Measurements from ENCODE around the gene GPX3. TPM values are rescaled to one million over a fixed set of nuclear protein-coding genes. Genes with fewer than 3 reads are reported as not detected.

Gene GPX3
- total and polyA plus RNA-seq, 4 donors = 514 to 1,257 (median 607) TPM

GRCh38 chr5:151072630-151073025 is 52.2 kb downstream of the GPX3 start:
- no peak for ATAC-seq (ENCODE audit: low FRiP score)
- Histone ChIP-seq H3K9me3 (ENCODE audit: control insufficient read depth, low read length) (no peaks in the 10 kb centered on the region), H3K4me1 (ENCODE audit: control insufficient read depth in 1 of 2, insufficient read depth in 2 of 2, low read length in 2 of 2) (no peaks in the 10 kb centered on the region), H3K27me3 (ENCODE audit: control insufficient read depth in 1 of 2, insufficient read depth in 2 of 2, low read length in 1 of 2) (no peaks in the 10 kb centered on the region), H3K27ac (ENCODE audit: low read depth in 1 of 2, low read length in 2 of 2) (peak overlapping the region in 1 of 2 donors; percentile 5), H3K36me3 (ENCODE audit: control insufficient read depth in 1 of 2, insufficient read depth in 2 of 2, low read length in 1 of 2) (no peaks in the 10 kb centered on the region), H3K4me3 (ENCODE audit: low read length in 2 of 2) (no peak overlapping the region)
- intact Hi-C loops (cut with DNase I) = no loop called here
- 69 to 73% methylated on average over 5 of the region's 5 CpGs for WGBS, 2 donors
- DNase-seq = no peak

GRCh38 chr5:151073280-151073679 is 52.9 kb downstream of the GPX3 start:
- Histone ChIP-seq H3K36me3 (ENCODE audit: control insufficient read depth in 1 of 2, insufficient read depth in 2 of 2, low read length in 1 of 2) (no peaks in the 10 kb centered on the region), H3K27ac (ENCODE audit: low read depth in 1 of 2, low read length in 2 of 2) (no peak overlapping the region), H3K4me3 (ENCODE audit: low read length in 2 of 2) (no peak overlapping the region), H3K4me1 (ENCODE audit: control insufficient read depth in 1 of 2, insufficient read depth in 2 of 2, low read length in 2 of 2) (no peaks in the 10 kb centered on the region), H3K27me3 (ENCODE audit: control insufficient read depth in 1 of 2, insufficient read depth in 2 of 2, low read length in 1 of 2) (no peaks in the 10 kb centered on the region), H3K9me3 (ENCODE audit: control insufficient read depth, low read length) (no peaks in the 10 kb centered on the region)
- intact Hi-C loops (cut with DNase I) = no loop called here
- DNase-seq (no peak), ATAC-seq (ENCODE audit: low FRiP score) (no peak)
- WGBS, 2 donors = 97 to 98% methylated on average over 2 of the region's 2 CpGs

- intact Hi-C loops (cut with DNase I) = no loop called here
Measured at GRCh38 chr5:151074557-151074956, 54.2 kb downstream of the GPX3 start.

GRCh38 chr5:151075698-151076331 is 55.4 kb downstream of the GPX3 start:
- DNase-seq = peak in 1 of 2 donors; percentile 53
- WGBS, 2 donors = 81 to 86% methylated on average over 5 of the region's 5 CpGs
- H3K4me3 ChIP-seq (ENCODE audit: low read length in 2 of 2) = no peak overlapping the region
- no peaks in the 10 kb centered on the region for H3K4me1 ChIP-seq (ENCODE audit: control insufficient read depth in 1 of 2, insufficient read depth in 2 of 2, low read length in 2 of 2)
- intact Hi-C loops (cut with DNase I) = no loop called here
- no peak for ATAC-seq (ENCODE audit: low FRiP score)
- no peaks in the 10 kb centered on the region for H3K36me3 ChIP-seq (ENCODE audit: control insufficient read depth in 1 of 2, insufficient read depth in 2 of 2, low read length in 1 of 2)
- no peaks in the 10 kb centered on the region for H3K27me3 ChIP-seq (ENCODE audit: control insufficient read depth in 1 of 2, insufficient read depth in 2 of 2, low read length in 1 of 2)
- no peaks in the 10 kb centered on the region for H3K9me3 ChIP-seq (ENCODE audit: control insufficient read depth, low read length)
- no peak overlapping the region for H3K27ac ChIP-seq (ENCODE audit: low read depth in 1 of 2, low read length in 2 of 2)

More at GRCh38 chr5:151074557-151074956, 54.2 kb downstream of the GPX3 start:
- Histone ChIP-seq H3K9me3 (ENCODE audit: control insufficient read depth, low read length) (no peaks in the 10 kb centered on the region), H3K4me3 (ENCODE audit: low read length in 2 of 2) (no peak overlapping the region), H3K4me1 (ENCODE audit: control insufficient read depth in 1 of 2, insufficient read depth in 2 of 2, low read length in 2 of 2) (no peaks in the 10 kb centered on the region), H3K27me3 (ENCODE audit: control insufficient read depth in 1 of 2, insufficient read depth in 2 of 2, low read length in 1 of 2) (no peaks in the 10 kb centered on the region), H3K27ac (ENCODE audit: low read depth in 1 of 2, low read length in 2 of 2) (peak overlapping the region in 1 of 2 donors; percentile 3), H3K36me3 (ENCODE audit: control insufficient read depth in 1 of 2, insufficient read depth in 2 of 2, low read length in 1 of 2) (no peaks in the 10 kb centered on the region)
- 98 to 99% methylated on average over 2 of the region's 2 CpGs for WGBS, 2 donors
- no peak for ATAC-seq (ENCODE audit: low FRiP score)
- DNase-seq = no peak

GRCh38 chr5:151076616-151077015 is 56.2 kb downstream of the GPX3 start:
- Histone ChIP-seq H3K9me3 (ENCODE audit: control insufficient read depth, low read length) (no peaks in the 10 kb centered on the region), H3K36me3 (ENCODE audit: control insufficient read depth in 1 of 2, insufficient read depth in 2 of 2, low read length in 1 of 2) (no peaks in the 10 kb centered on the region), H3K4me3 (ENCODE audit: low read length in 2 of 2) (no peak overlapping the region), H3K27me3 (ENCODE audit: control insufficient read depth in 1 of 2, insufficient read depth in 2 of 2, low read length in 1 of 2) (no peaks in the 10 kb centered on the region), H3K4me1 (ENCODE audit: control insufficient read depth in 1 of 2, insufficient read depth in 2 of 2, low read length in 2 of 2) (no peaks in the 10 kb centered on the region), H3K27ac (ENCODE audit: low read depth in 1 of 2, low read length in 2 of 2) (no peak overlapping the region)
- peak in 1 of 2 donors; percentile 61 for DNase-seq
- ATAC-seq (ENCODE audit: low FRiP score) = no peak
- 96% methylated on average over 6 of the region's 6 CpGs for WGBS, 2 donors
- intact Hi-C loops (cut with DNase I) = no loop called here

- Histone ChIP-seq H3K27me3 (ENCODE audit: control insufficient read depth in 1 of 2, insufficient read depth in 2 of 2, low read length in 1 of 2) (no peaks in the 10 kb centered on the region), H3K36me3 (ENCODE audit: control insufficient read depth in 1 of 2, insufficient read depth in 2 of 2, low read length in 1 of 2) (no peaks in the 10 kb centered on the region), H3K4me3 (ENCODE audit: low read length in 2 of 2) (no peak overlapping the region), H3K4me1 (ENCODE audit: control insufficient read depth in 1 of 2, insufficient read depth in 2 of 2, low read length in 2 of 2) (no peaks in the 10 kb centered on the region), H3K27ac (ENCODE audit: low read depth in 1 of 2, low read length in 2 of 2) (no peak overlapping the region), H3K9me3 (ENCODE audit: control insufficient read depth, low read length) (no peaks in the 10 kb centered on the region)
- 96 to 97% methylated on average over 9 of the region's 9 CpGs for WGBS, 2 donors
- no peak for ATAC-seq (ENCODE audit: low FRiP score)
- intact Hi-C loops (cut with DNase I) = no loop called here
- DNase-seq = peak in 1 of 2 donors; percentile 47
Measured at GRCh38 chr5:151077419-151077818, 57.0 kb downstream of the GPX3 start.

GRCh38 chr5:151077967-151078366 is 57.6 kb downstream of the GPX3 start:
- WGBS, 2 donors = 96 to 99% methylated on average over 3 of the region's 3 CpGs
- no peaks in the 10 kb centered on the region for H3K27me3 ChIP-seq (ENCODE audit: control insufficient read depth in 1 of 2, insufficient read depth in 2 of 2, low read length in 1 of 2)
- H3K9me3 ChIP-seq (ENCODE audit: control insufficient read depth, low read length) = no peaks in the 10 kb centered on the region
- H3K4me3 ChIP-seq (ENCODE audit: low read length in 2 of 2) = no peak overlapping the region
- intact Hi-C loops (cut with DNase I) = no loop called here
- ATAC-seq (ENCODE audit: low FRiP score) (no peak), DNase-seq (peak in 1 of 2 donors; percentile 11)
- H3K4me1 ChIP-seq (ENCODE audit: control insufficient read depth in 1 of 2, insufficient read depth in 2 of 2, low read length in 2 of 2) = no peaks in the 10 kb centered on the region
- no peaks in the 10 kb centered on the region for H3K36me3 ChIP-seq (ENCODE audit: control insufficient read depth in 1 of 2, insufficient read depth in 2 of 2, low read length in 1 of 2)
- no peak overlapping the region for H3K27ac ChIP-seq (ENCODE audit: low read depth in 1 of 2, low read length in 2 of 2)

Other genes starting within 250 kb of the GPX3 start
- gene SMIM3, start 241.8 kb upstream of the GPX3 start, total RNA-seq = 10 to 100 TPM; 45.3 to 47.6 TPM
- gene SMIM3, start 241.8 kb upstream of the GPX3 start, polyA plus RNA-seq = 10 to 100 TPM; 33.7 to 38.2 TPM
- under 1 TPM in 1 of 2 donors, not detected in 1; 0.30 TPM for gene IRGM, start 174.1 kb upstream of the GPX3 start, total RNA-seq
- gene IRGM, start 174.1 kb upstream of the GPX3 start, polyA plus RNA-seq = not detected
- 1 to 10 TPM; 6.0 to 6.6 TPM for gene ZNF300, start 115.6 kb upstream of the GPX3 start, total RNA-seq
- gene ZNF300, start 115.6 kb upstream of the GPX3 start, polyA plus RNA-seq = 10 to 100 TPM in 1 of 2 donors, 1 to 10 TPM in 1; 4.0 to 10.9 TPM
- gene TNIP1, start 60.4 kb downstream of the GPX3 start, total RNA-seq = 100 to 1,000 TPM in 1 of 2 donors, 10 to 100 TPM in 1; 83.3 to 105 TPM
- 10 to 100 TPM; 63.3 to 80.3 TPM for gene TNIP1, start 60.4 kb downstream of the GPX3 start, polyA plus RNA-seq
- gene ANXA6, start 137.2 kb downstream of the GPX3 start, total RNA-seq = 100 to 1,000 TPM; 277 to 284 TPM
- 100 to 1,000 TPM in 1 of 2 donors, 10 to 100 TPM in 1; 93.4 to 187 TPM for gene ANXA6, start 137.2 kb downstream of the GPX3 start, polyA plus RNA-seq
- 10 to 100 TPM; 51.9 to 70.7 TPM for gene CCDC69, start 203.5 kb downstream of the GPX3 start, total RNA-seq
- 10 to 100 TPM in 1 of 2 donors, 1 to 10 TPM in 1; 9.8 to 37.2 TPM for gene CCDC69, start 203.5 kb downstream of the GPX3 start, polyA plus RNA-seq
- 10 to 100 TPM; 25.0 to 32.7 TPM for gene GM2A, start 232.6 kb downstream of the GPX3 start, total RNA-seq
- gene GM2A, start 232.6 kb downstream of the GPX3 start, polyA plus RNA-seq = 10 to 100 TPM; 13.7 to 17.2 TPM

Data from aorta (tissue), 5 donors.